ENCODE results near the gene NFIC.

The NFIC gene

GRCh38 chr19:3455393-3455955, 89.1 kb downstream of the NFIC start:
- DNase-seq: no peak

GRCh38 chr19:3455960-3456601, 89.7 kb downstream of the NFIC start:
- no peak for DNase-seq

- DNase-seq: no peak
Observed at GRCh38 chr19:3456925-3457527, 90.6 kb downstream of the NFIC start.

GRCh38 chr19:3457528-3458228, 91.3 kb downstream of the NFIC start:
- no peak for DNase-seq

GRCh38 chr19:3458229-3459088, 92.1 kb downstream of the NFIC start:
- no peak for DNase-seq

GRCh38 chr19:3459089-3459881, 92.9 kb downstream of the NFIC start:
- no peak for DNase-seq

GRCh38 chr19:3459965-3460582, 93.7 kb downstream of the NFIC start:
- no peak for DNase-seq

- DNase-seq: no peak
Observed at GRCh38 chr19:3462991-3463713, 96.8 kb downstream of the NFIC start.

GRCh38 chr19:3463714-3464586, 97.6 kb downstream of the NFIC start:
- DNase-seq: no peak

GRCh38 chr19:3464587-3465235, 98.3 kb downstream of the NFIC start:
- DNase-seq: no peak

- DNase-seq: no peak
Observed at GRCh38 chr19:3465552-3465951, 99.2 kb downstream of the NFIC start.

- no peak for DNase-seq
Observed at GRCh38 chr19:3466635-3467034, 100.3 kb downstream of the NFIC start.

- DNase-seq: no peak
Observed at GRCh38 chr19:3467437-3468198, 101.2 kb downstream of the NFIC start.

GRCh38 chr19:3468211-3468610, 101.8 kb downstream of the NFIC start:
- DNase-seq: no peak

- DNase-seq: no peak
Observed at GRCh38 chr19:3469638-3470499, 103.5 kb downstream of the NFIC start.

- DNase-seq: no peak
Observed at GRCh38 chr19:3470500-3471128, 104.2 kb downstream of the NFIC start.
